HG03439 (cell line): ENCODE data around the gene CEMIP.

Experiments used
- ATAC-seq: cut with Tn5 transposase; IDR thresholded peaks from one replicate; pipeline ENCODE4 v1.9.1; 2021; ENCODE audit warnings: mild to moderate bottlenecking, moderate library complexity; ENCODE audit not compliant: unreplicated experiment

Gene CEMIP

GRCh38 chr15:80780416-80781221, 1.4 kb downstream of the CEMIP start:
- no peak for ATAC-seq

- no peak for ATAC-seq
Measured at GRCh38 chr15:80783260-80783659, 4.1 kb downstream of the CEMIP start.

GRCh38 chr15:80785335-80785734, 6.2 kb downstream of the CEMIP start:
- ATAC-seq: no peak

- no peak for ATAC-seq
Measured at GRCh38 chr15:80785811-80786354, 6.7 kb downstream of the CEMIP start.

- no peak for ATAC-seq
Measured at GRCh38 chr15:80787316-80787715, 8.1 kb downstream of the CEMIP start.

- ATAC-seq: no peak
Measured at GRCh38 chr15:80788536-80788935, 9.4 kb downstream of the CEMIP start.

- no peak for ATAC-seq
Measured at GRCh38 chr15:80789296-80789695, 10.1 kb downstream of the CEMIP start.

- no peak for ATAC-seq
Measured at GRCh38 chr15:80789796-80790195, 10.6 kb downstream of the CEMIP start.

GRCh38 chr15:80790236-80790635, 11.1 kb downstream of the CEMIP start:
- no peak for ATAC-seq

GRCh38 chr15:80791004-80791403, 11.8 kb downstream of the CEMIP start:
- ATAC-seq: no peak

- ATAC-seq: no peak
Measured at GRCh38 chr15:80796407-80796806, 17.2 kb downstream of the CEMIP start.

- ATAC-seq: no peak
Measured at GRCh38 chr15:80798911-80799310, 19.7 kb downstream of the CEMIP start.

GRCh38 chr15:80800067-80800466, 20.9 kb downstream of the CEMIP start:
- ATAC-seq: no peak

- ATAC-seq: no peak
Measured at GRCh38 chr15:80801891-80802680, 22.9 kb downstream of the CEMIP start.

GRCh38 chr15:80803580-80804525, 24.7 kb downstream of the CEMIP start:
- no peak for ATAC-seq

GRCh38 chr15:80804970-80805495, 25.9 kb downstream of the CEMIP start:
- no peak for ATAC-seq

GRCh38 chr15:80811781-80812315, 32.7 kb downstream of the CEMIP start:
- ATAC-seq: no peak

- ATAC-seq: no peak
Measured at GRCh38 chr15:80815106-80815505, 35.9 kb downstream of the CEMIP start.

- no peak for ATAC-seq
Measured at GRCh38 chr15:80816049-80816653, 37.0 kb downstream of the CEMIP start.

GRCh38 chr15:80816936-80817335, 37.8 kb downstream of the CEMIP start:
- ATAC-seq: no peak
